ENCODE data around the gene ARHGEF16. TPM values are rescaled to one million over a fixed set of nuclear protein-coding genes. Genes with fewer than 3 reads are reported as not detected.
A peak's percentile ranks its signal among the peaks of the same experiment; 100 is the strongest.

The ARHGEF16 gene
- total RNA-seq, 1 experiment from 2014 or later, result 17.2 TPM

- TF ChIP-seq E2F4 (CRISPR knock-in tag; IDR thresholded peaks at IDR 0.05; ENCODE audit: borderline replicate concordance, low read depth) (no peak), ZNF512 (CRISPR knock-in tag; IDR thresholded peaks at IDR 0.05; ENCODE audit: borderline replicate concordance) (no peak), RORB (CRISPR knock-in tag; IDR thresholded peaks at IDR 0.05) (no peak), RELA (CRISPR knock-in tag; IDR thresholded peaks at IDR 0.05; ENCODE audit: borderline replicate concordance) (no peak), ZNF423 (CRISPR knock-in tag; IDR thresholded peaks at IDR 0.05) (no peak)
These were observed 18.9 kb downstream of the ARHGEF16 start (continued) for GRCh38 chr1:3473381-3473844.

GRCh38 chr1:3474016-3474415 lies 19.6 kb downstream of the ARHGEF16 start:
- ATAC-seq, result no peak
- TF ChIP-seq CREB1 (CRISPR knock-in tag; IDR thresholded peaks at IDR 0.05) (no peak), FOXP4 (CRISPR knock-in tag; IDR thresholded peaks at IDR 0.05) (no peak), FOXP1 (CRISPR knock-in tag; IDR thresholded peaks at IDR 0.05; ENCODE audit: borderline replicate concordance) (no peak), ZNF219 (CRISPR knock-in tag; IDR thresholded peaks at IDR 0.05; ENCODE audit: borderline replicate concordance) (no peak), KAT7 (CRISPR knock-in tag; IDR thresholded peaks at IDR 0.05; ENCODE audit: borderline replicate concordance) (no peak), ZNF396 (CRISPR knock-in tag; IDR thresholded peaks at IDR 0.05; ENCODE audit: borderline replicate concordance) (no peak), SOX15 (CRISPR knock-in tag; IDR thresholded peaks at IDR 0.05) (no peak), RORB (CRISPR knock-in tag; IDR thresholded peaks at IDR 0.05) (no peak), HMGXB4 (CRISPR knock-in tag; IDR thresholded peaks at IDR 0.05) (no peak), MXD4 (CRISPR knock-in tag; IDR thresholded peaks at IDR 0.05; ENCODE audit: borderline replicate concordance) (no peak), TEAD4 (CRISPR knock-in tag; IDR thresholded peaks at IDR 0.05) (no peak), ZMAT4 (CRISPR knock-in tag; IDR thresholded peaks at IDR 0.05) (no peak), ZNF416 (CRISPR knock-in tag; IDR thresholded peaks at IDR 0.05) (no peak), ATF1 (CRISPR knock-in tag; IDR thresholded peaks at IDR 0.05) (no peak), MYBL2 (CRISPR knock-in tag; IDR thresholded peaks at IDR 0.05) (no peak), SMAD4 (CRISPR knock-in tag; IDR thresholded peaks at IDR 0.05) (no peak)
- ChIA-PET CTCF (interaction anchor here (0.6 to 4.1 kb wide), 3 partner anchors 11 to 21 kb away, joined by 5 to 165 read pairs (median 43); partner anchors contain the start of gene ARHGEF16), POLR2A (no interaction called here)
- no peaks in the 10 kb centered on the region for H3K9me3 Mint-ChIP-seq
- no peak for DNase-seq (ENCODE audit: low spot score)
- no peaks in the 10 kb centered on the region for H3K27me3 Mint-ChIP-seq (ENCODE audit: low read depth)
- H3K27ac Mint-ChIP-seq, result peak overlapping the region; percentile 44; the same call in 1 of the 2 replicates
- H3K4me3 Mint-ChIP-seq, result no peak overlapping the region
- peaks cover 17% of the 10 kb centered on the region for H3K4me1 Mint-ChIP-seq
- peaks cover 11% of the 10 kb centered on the region; the same call in 1 of the 2 replicates for H3K36me3 Mint-ChIP-seq

Measured in WTC11 (cell line).